Fibroblast of lung (primary cell): ENCODE results near the gene GNAT3. TPM values are rescaled to one million over a fixed set of nuclear protein-coding genes. Genes with fewer than 3 reads are reported as not detected.

Source experiments
- DNase-seq, 2 donors: peaks; one replicate each; pipeline versions ENCODE4 v3.0.0 to v3.0.0-alpha.2; 2010; ENCODE audit warnings: low read depth in 2 of 2
- H2AFZ ChIP-seq: 2 replicates; pipeline ENCODE4 v1.5.1; 2012; ENCODE audit warnings: low read length, control low read depth, inconsistent platforms
- H3K27ac ChIP-seq: 2 replicates; pipeline ENCODE4 v1.5.1; 2011; ENCODE audit warnings: low read length, control low read depth; ENCODE audit not compliant: insufficient read depth
- H3K27me3 ChIP-seq: 2 replicates; pipeline ENCODE4 v1.5.1; 2011; ENCODE audit warnings: mild to moderate bottlenecking, low read length; ENCODE audit not compliant: control insufficient read depth, insufficient read depth
- H3K36me3 ChIP-seq: 2 replicates; pipeline ENCODE4 v1.5.1; 2011; ENCODE audit warnings: low read length; ENCODE audit not compliant: control insufficient read depth, insufficient read depth
- H3K4me1 ChIP-seq: 2 replicates; pipeline ENCODE4 v1.5.1; 2011; ENCODE audit warnings: low read length; ENCODE audit not compliant: control insufficient read depth, insufficient read depth; ENCODE audit errors: extremely low read depth
- H3K4me2 ChIP-seq: 2 replicates; pipeline ENCODE4 v1.5.1; 2011; ENCODE audit warnings: low read length, control low read depth; ENCODE audit not compliant: insufficient read depth; ENCODE audit errors: extremely low read depth
- H3K4me3 ChIP-seq, 4 experiments: fragments of 200-600 bp in 1 of 4; sonication (generic) in 1 of 4; replicated peaks in 1 of 4; 2 replicates each; pipeline ENCODE4 v1.5.1; 2011 to 2016; ENCODE audit warnings: low read length in 4 of 4, low read depth in 3 of 4, mild to moderate bottlenecking in 3 of 4, control low read depth in 2 of 4, inconsistent platforms in 1 of 4, mixed read lengths in 1 of 4; ENCODE audit not compliant: insufficient read depth in 1 of 4; ENCODE audit errors: control extremely low read depth in 1 of 4
- H3K79me2 ChIP-seq: 2 replicates; pipeline ENCODE4 v1.5.1; 2012; ENCODE audit warnings: mild to moderate bottlenecking, low read length, inconsistent platforms; ENCODE audit not compliant: control insufficient read depth, insufficient read depth
- H3K9ac ChIP-seq: 2 replicates; pipeline ENCODE4 v1.5.1; 2011; ENCODE audit warnings: mild to moderate bottlenecking, low read length, control low read depth; ENCODE audit not compliant: insufficient read depth
- H3K9me3 ChIP-seq: 2 replicates; pipeline ENCODE4 v1.5.1; 2012; ENCODE audit warnings: low read depth, low read length; ENCODE audit not compliant: control insufficient read depth, insufficient read depth
- H4K20me1 ChIP-seq: 2 replicates; pipeline ENCODE4 v1.5.1; 2011; ENCODE audit warnings: low read length; ENCODE audit not compliant: control insufficient read depth, insufficient read depth; ENCODE audit errors: extremely low read depth
- EZH2 ChIP-seq: IDR thresholded peaks from 2 replicates; pipeline ENCODE4 v1.5.1; 2012; ENCODE audit warnings: low read length, control low read depth, mild to moderate bottlenecking; ENCODE audit errors: missing control alignments
- polyA plus RNA-seq, 2 donors: library from polyadenylated mRNA; depleted of rRNA in 1 of 2; stranded (reverse) in 1 of 2; unstranded in 1 of 2; fragments of >200 nt; gene quantifications; 2 replicates each; pipeline ENCODE4 v1.2.1, GENCODE V29; 2011 to 2012; ENCODE audit warnings: missing spikeins in 1 of 2
- total RNA-seq: library from RNA; depleted of rRNA; stranded (reverse); fragments of >200 nt; gene quantifications from 2 replicates; pipeline ENCODE4 v1.2.1, GENCODE V29; 2014
- TF ChIP-seq, protein P1 (sequence below), 2 donors: IDR thresholded peaks in 1 of 2; conservative IDR thresholded peaks in 1 of 2; 1 replicate in 1 of 2; 2 replicates in 1 of 2; pipeline ENCODE4 v1.5.1; 2011 to 2012; ENCODE audit warnings: low read length in 2 of 2, control low read depth in 1 of 2, inconsistent platforms in 1 of 2, low read depth in 1 of 2, mild to moderate bottlenecking in 1 of 2

The GNAT3 gene
- total and polyA plus RNA-seq, 2 donors (not counting 1 experiment from before 2014, with no cell fraction given) = not detected

DNA sequence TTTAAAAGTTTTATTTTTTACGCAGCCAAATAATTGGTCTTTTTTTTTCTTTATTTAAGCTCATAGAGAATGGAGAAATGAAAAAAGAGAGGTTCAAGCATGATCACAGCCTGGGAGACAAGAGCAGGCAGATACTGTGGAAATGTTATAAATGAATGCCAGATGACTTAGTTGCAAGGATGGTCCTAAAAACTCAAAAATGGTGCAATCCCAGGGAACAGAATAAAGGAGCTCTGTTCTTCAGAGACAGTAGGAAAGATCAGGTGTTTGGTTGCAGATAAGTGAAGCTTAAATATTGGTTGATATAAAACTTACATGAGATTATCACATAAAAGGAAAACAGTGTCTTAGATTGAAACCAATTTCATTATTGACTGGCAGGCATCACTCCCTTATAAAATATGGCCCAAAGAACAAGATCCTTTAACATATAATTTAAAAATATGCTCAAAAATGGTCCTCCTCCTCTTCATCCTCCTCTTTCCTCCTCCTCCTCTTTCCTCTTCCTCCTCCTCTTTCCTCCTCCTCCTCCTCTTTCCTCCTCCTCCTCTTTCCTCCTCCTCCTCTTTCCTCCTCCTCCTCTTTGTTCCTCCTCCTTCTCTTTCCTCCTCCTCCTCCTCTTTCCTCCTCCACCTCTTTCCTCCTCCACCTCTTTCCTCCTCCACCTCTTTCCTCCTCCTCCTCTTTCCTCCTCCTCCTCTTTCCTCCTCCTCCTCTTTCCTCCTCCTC, 18.6 kb downstream of the GNAT3 start:
- H3K36me3 ChIP-seq = no peaks in the 10 kb centered on the region
- H2AFZ ChIP-seq = no peak overlapping the region
- TF ChIP-seq, protein P1, sequence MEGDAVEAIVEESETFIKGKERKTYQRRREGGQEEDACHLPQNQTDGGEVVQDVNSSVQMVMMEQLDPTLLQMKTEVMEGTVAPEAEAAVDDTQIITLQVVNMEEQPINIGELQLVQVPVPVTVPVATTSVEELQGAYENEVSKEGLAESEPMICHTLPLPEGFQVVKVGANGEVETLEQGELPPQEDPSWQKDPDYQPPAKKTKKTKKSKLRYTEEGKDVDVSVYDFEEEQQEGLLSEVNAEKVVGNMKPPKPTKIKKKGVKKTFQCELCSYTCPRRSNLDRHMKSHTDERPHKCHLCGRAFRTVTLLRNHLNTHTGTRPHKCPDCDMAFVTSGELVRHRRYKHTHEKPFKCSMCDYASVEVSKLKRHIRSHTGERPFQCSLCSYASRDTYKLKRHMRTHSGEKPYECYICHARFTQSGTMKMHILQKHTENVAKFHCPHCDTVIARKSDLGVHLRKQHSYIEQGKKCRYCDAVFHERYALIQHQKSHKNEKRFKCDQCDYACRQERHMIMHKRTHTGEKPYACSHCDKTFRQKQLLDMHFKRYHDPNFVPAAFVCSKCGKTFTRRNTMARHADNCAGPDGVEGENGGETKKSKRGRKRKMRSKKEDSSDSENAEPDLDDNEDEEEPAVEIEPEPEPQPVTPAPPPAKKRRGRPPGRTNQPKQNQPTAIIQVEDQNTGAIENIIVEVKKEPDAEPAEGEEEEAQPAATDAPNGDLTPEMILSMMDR (conservative IDR thresholded peaks at IDR 0.05 in 1 of 2, IDR thresholded peaks at IDR 0.05 in 1 of 2; ENCODE audit: low read depth in 1 of 2, low read length in 2 of 2) = no peak
- TF ChIP-seq EZH2 = no peak
- H3K9ac ChIP-seq = no peak overlapping the region
- H3K27me3 ChIP-seq = no peaks in the 10 kb centered on the region
- no peaks in the 10 kb centered on the region for H3K9me3 ChIP-seq
- H3K4me2 ChIP-seq = no peak overlapping the region
- no peak overlapping the region for H3K4me3 ChIP-seq
- H3K27ac ChIP-seq = no peak overlapping the region
- no peaks in the 10 kb centered on the region for H4K20me1 ChIP-seq
- DNase-seq = no peak
- no peaks in the 10 kb centered on the region for H3K4me1 ChIP-seq
- no peaks in the 10 kb centered on the region for H3K79me2 ChIP-seq

DNA sequence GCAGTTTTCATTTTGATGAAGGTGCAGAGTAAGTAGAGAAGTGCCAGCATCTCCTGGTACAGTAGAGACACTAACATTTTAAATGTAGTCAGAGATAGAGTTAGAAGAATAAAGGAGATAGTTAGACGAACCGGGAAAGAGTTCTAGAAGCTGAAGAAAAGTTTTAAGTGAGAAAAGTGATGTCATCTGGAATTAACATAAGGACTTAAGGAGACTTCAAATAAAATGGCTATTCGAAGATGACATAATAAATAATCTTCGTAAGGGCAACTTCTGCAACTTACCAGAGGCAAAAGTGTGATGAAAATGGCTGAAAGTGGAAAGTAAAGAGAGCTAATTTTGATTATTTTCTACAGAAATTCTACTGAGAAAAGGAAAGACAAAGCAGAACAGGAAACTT, 20.4 kb downstream of the GNAT3 start:
- Histone ChIP-seq H4K20me1 (no peaks in the 10 kb centered on the region), H3K4me1 (no peaks in the 10 kb centered on the region), H3K4me2 (no peak overlapping the region), H3K4me3 (no peak overlapping the region), H2AFZ (no peak overlapping the region), H3K36me3 (no peaks in the 10 kb centered on the region), H3K27me3 (no peaks in the 10 kb centered on the region), H3K9ac (no peak overlapping the region), H3K27ac (no peak overlapping the region), H3K9me3 (no peaks in the 10 kb centered on the region), H3K79me2 (no peaks in the 10 kb centered on the region)
- DNase-seq = no peak
- TF ChIP-seq, protein P1 (conservative IDR thresholded peaks at IDR 0.05 in 1 of 2, IDR thresholded peaks at IDR 0.05 in 1 of 2; ENCODE audit: low read depth in 1 of 2, low read length in 2 of 2) = no peak
- TF ChIP-seq EZH2 = no peak

DNA sequence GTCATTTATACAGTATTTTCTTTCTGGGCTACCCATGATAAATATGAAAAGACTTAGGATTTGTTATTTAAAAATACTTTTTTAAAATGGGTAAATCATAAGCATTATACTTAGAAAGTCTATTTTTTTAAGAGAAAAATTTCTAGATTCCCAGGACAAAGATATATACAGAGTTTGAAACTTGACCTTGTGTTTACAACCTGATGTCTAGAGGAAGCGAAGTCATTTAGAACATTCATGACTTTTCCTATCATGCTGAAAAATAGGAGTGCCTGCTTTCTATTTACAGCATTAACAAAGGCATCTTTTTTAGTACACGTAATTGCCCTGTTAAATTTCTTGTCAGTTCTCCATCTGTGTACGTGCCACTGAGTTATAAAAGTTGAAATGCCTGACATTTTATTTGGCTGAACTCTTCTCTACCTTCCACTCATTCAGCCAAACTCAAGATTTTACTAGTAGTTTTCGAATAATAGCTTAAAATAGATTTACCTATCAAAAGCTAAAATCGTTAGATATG, 23.0 kb downstream of the GNAT3 start:
- Histone ChIP-seq H3K4me2 (no peak overlapping the region), H4K20me1 (no peaks in the 10 kb centered on the region), H3K9ac (no peak overlapping the region), H3K4me1 (no peaks in the 10 kb centered on the region), H2AFZ (no peak overlapping the region), H3K4me3 (no peak overlapping the region), H3K27me3 (no peaks in the 10 kb centered on the region), H3K36me3 (no peaks in the 10 kb centered on the region), H3K9me3 (no peaks in the 10 kb centered on the region), H3K27ac (no peak overlapping the region), H3K79me2 (no peaks in the 10 kb centered on the region)
- DNase-seq = no peak
- no peak for TF ChIP-seq EZH2
- TF ChIP-seq, protein P1 (conservative IDR thresholded peaks at IDR 0.05 in 1 of 2, IDR thresholded peaks at IDR 0.05 in 1 of 2; ENCODE audit: low read depth in 1 of 2, low read length in 2 of 2) = no peak
